Gastrocnemius medialis (tissue), 4 donors: Measurements from ENCODE around the gene LRIG2. TPM values are rescaled to one million over a fixed set of nuclear protein-coding genes. Genes with fewer than 3 reads are reported as not detected.
"Not testable (repeated sequence)": the region's sequence is repeated elsewhere in the genome, so short reads cannot be mapped to it uniquely, and the experiment has no call there.

Experiments used
- ATAC-seq, 2 donors: fragments of 150-250 bp; one replicate each; pipeline ENCODE4 v1.9.1; 2016
- DNase-seq, 2 donors: peaks; one replicate each; pipeline ENCODE4 v3.0.0-alpha.2; 2019
- H3K27ac ChIP-seq, 4 donors: fragments of 200-600 bp; sonication (generic); 1 replicate in 1 of 4; 2 replicates in 3 of 4; pipeline ENCODE4 v1.5.1; 2016 to 2018; ENCODE audit warnings: mild to moderate bottlenecking in 2 of 4, moderate library complexity in 1 of 4
- H3K27me3 ChIP-seq, 3 donors: fragments of 200-600 bp; sonication (generic) in 2 of 3; 1 replicate in 1 of 3; 2 replicates in 2 of 3; pipeline versions ENCODE4 v1.5.1 to v1.6.0; 2016 to 2019; ENCODE audit warnings: mild to moderate bottlenecking in 1 of 3, moderate library complexity in 1 of 3
- H3K36me3 ChIP-seq, 2 donors: fragments of 200-600 bp; sonication (generic) in 1 of 2; one replicate each; pipeline ENCODE4 v1.5.1; 2017 to 2018
- H3K4me1 ChIP-seq, 2 donors: fragments of 200-600 bp; sonication (generic) in 1 of 2; one replicate each; pipeline ENCODE4 v1.5.1; 2016 to 2017; ENCODE audit warnings: mild to moderate bottlenecking in 2 of 2
- H3K4me3 ChIP-seq, 4 donors: fragments of 200-600 bp; sonication (generic) in 3 of 4; 1 replicate in 1 of 4; 2 replicates in 3 of 4; pipeline ENCODE4 v1.5.1; 2016 to 2019; ENCODE audit warnings: mild to moderate bottlenecking in 2 of 4
- H3K9me3 ChIP-seq, 3 donors: fragments of 200-600 bp; sonication (generic) in 2 of 3; 1 replicate in 1 of 3; 2 replicates in 2 of 3; pipeline ENCODE4 v1.5.1; 2016 to 2019
- CTCF ChIP-seq, 5 experiments: fragments of 450-650 bp in 3 of 5; fragments of 200-600 bp in 2 of 5; sonication (generic) in 2 of 5; IDR thresholded peaks in 4 of 5; conservative IDR thresholded peaks in 1 of 5; 1 replicate in 4 of 5; 2 replicates in 1 of 5; pipeline ENCODE4 v1.5.1; 2016 to 2019; ENCODE audit warnings: antibody characterized with exemption in 5 of 5, mild to moderate bottlenecking in 3 of 5, moderate library complexity in 3 of 5
- POLR2A ChIP-seq, 2 donors: fragments of 450-650 bp; IDR thresholded peaks; one replicate each; pipeline ENCODE4 v1.6.1; 2017; ENCODE audit warnings: antibody characterized with exemption in 2 of 2, mild to moderate bottlenecking in 2 of 2, moderate library complexity in 2 of 2
- in situ Hi-C, 4 donors: fragments of 200-750 bp; cut with MboI; loops; one replicate each; pipeline versions ENCODE4 v1.15.0 to v1.8.0; 2017; ENCODE audit warnings: low sequenced_read_pairs in 4 of 4
- intact Hi-C: fragments of 100-400 bp; cut with DNase I; formaldehyde crosslinking; loops from one replicate; pipeline ENCODE4 v1.15.1; 2023; ENCODE audit warnings: low total_unique reads
- total RNA-seq, 4 donors: library from RNA; depleted of rRNA; stranded (reverse); fragments of >200 nt; gene quantifications; one replicate each; pipeline versions ENCODE4 v1.1.0 to v1.2.3, GENCODE V29; 2016

Gene LRIG2
- 1 to 10 TPM; 4.8 to 9.0 (median 8.9) TPM for total RNA-seq

GRCh38 chr1:113072757-113073478 is at the start of gene LRIG2:
Gene LRIG2 (plus strand): TSS chr1:113073198. CDS start chr1:113073407, 209 bp downstream.
- TF ChIP-seq CTCF (IDR thresholded peaks at IDR 0.05 in 4 of 5, conservative IDR thresholded peaks at IDR 0.05 in 1 of 5): peak; percentile 82 to 93 (median 85)
- peak; percentile 89 for TF ChIP-seq POLR2A (IDR thresholded peaks at IDR 0.05)
- peak within 1 kb of the TSS; percentile 69 to 89 (median 79) for H3K4me3 ChIP-seq
- peaks cover 0 to 5% of the 10 kb centered on the region in 2 donors for H3K36me3 ChIP-seq
- no peaks in the 10 kb centered on the region for H3K9me3 ChIP-seq
- H3K27me3 ChIP-seq: no peaks in the 10 kb centered on the region
- ATAC-seq (peak; percentile 96 to 99), DNase-seq (peak; percentile 97 to 99)
- intact Hi-C loops (loop anchor here (2.0 to 10.0 kb wide), 7 partner anchors 118 to 1712 kb away; partner anchors contain the start of genes ATP5PB, MAGI3, PPM1J and SIKE1), in situ Hi-C loops (loop anchor here in 2 of 4 donors (10.0 to 25.0 kb wide), 2 partner anchors 336 to 358 kb away; partner anchors contain the start of gene PPM1J (in 1 of the 2))
- peak within 1 kb of the TSS; percentile 87 to 94 (median 91) for H3K27ac ChIP-seq
- peaks cover 8 to 30% of the 10 kb centered on the region in 2 donors for H3K4me1 ChIP-seq

- H3K9me3 ChIP-seq, in situ Hi-C loops, H3K27me3 ChIP-seq, H3K4me3 ChIP-seq, intact Hi-C loops, H3K27ac ChIP-seq, DNase-seq, H3K36me3 ChIP-seq, ATAC-seq: not testable (repeated sequence)
- peaks cover 0 to 10% of the 10 kb centered on the region in 2 donors for H3K4me1 ChIP-seq
Measured at GRCh38 chr1:113023316-113023715, 49.7 kb upstream of the LRIG2 start.

GRCh38 chr1:113027007-113027406 is 46.0 kb upstream of the LRIG2 start:
- intact Hi-C loops: no loop called here
- in situ Hi-C loops: no loop called here
- Histone ChIP-seq H3K27ac (peak overlapping the region; percentile 21 to 71 (median 54)), H3K9me3 (no peaks in the 10 kb centered on the region), H3K4me3 (no peak overlapping the region), H3K4me1 (peaks cover 0 to 19% of the 10 kb centered on the region in 2 donors), H3K27me3 (no peaks in the 10 kb centered on the region), H3K36me3 (no peaks in the 10 kb centered on the region)
- peak; percentile 81 to 94 for ATAC-seq
- no peak for TF ChIP-seq CTCF (IDR thresholded peaks at IDR 0.05 in 4 of 5, conservative IDR thresholded peaks at IDR 0.05 in 1 of 5)
- TF ChIP-seq POLR2A (IDR thresholded peaks at IDR 0.05): no peak
- peak; percentile 3 to 54 for DNase-seq

- Histone ChIP-seq H3K27ac (peak overlapping the region; percentile 21 to 71 (median 54)), H3K9me3 (no peaks in the 10 kb centered on the region), H3K27me3 (no peaks in the 10 kb centered on the region), H3K36me3 (no peaks in the 10 kb centered on the region), H3K4me1 (peaks cover 0 to 19% of the 10 kb centered on the region in 2 donors), H3K4me3 (no peak overlapping the region)
- in situ Hi-C loops (no loop called here), intact Hi-C loops (no loop called here)
- DNase-seq: no peak
- ATAC-seq: no peak
- TF ChIP-seq CTCF (IDR thresholded peaks at IDR 0.05 in 4 of 5, conservative IDR thresholded peaks at IDR 0.05 in 1 of 5) (no peak), POLR2A (IDR thresholded peaks at IDR 0.05) (no peak)
Measured at GRCh38 chr1:113027449-113027848, 45.5 kb upstream of the LRIG2 start.

GRCh38 chr1:113029822-113030221 is 43.2 kb upstream of the LRIG2 start:
- Histone ChIP-seq H3K27me3 (no peaks in the 10 kb centered on the region), H3K9me3 (no peaks in the 10 kb centered on the region), H3K4me3 (no peak overlapping the region), H3K4me1 (peaks cover 0 to 19% of the 10 kb centered on the region in 2 donors), H3K36me3 (no peaks in the 10 kb centered on the region), H3K27ac (peak overlapping the region; percentile 25 to 41 (median 32))
- TF ChIP-seq POLR2A (IDR thresholded peaks at IDR 0.05) (no peak), CTCF (IDR thresholded peaks at IDR 0.05 in 4 of 5, conservative IDR thresholded peaks at IDR 0.05 in 1 of 5) (no peak)
- in situ Hi-C loops: no loop called here
- ATAC-seq: no peak
- intact Hi-C loops: no loop called here
- no peak for DNase-seq
